SH-SY5Y (cell line): Measurements from ENCODE around the gene RAB11FIP4.

ENCODE experiments used
- GATA2 ChIP-seq: IDR thresholded peaks from 2 replicates; pipeline ENCODE4 v1.6.1; 2011; ENCODE audit warnings: mild to moderate bottlenecking, low read depth, low read length
- GATA3 ChIP-seq: IDR thresholded peaks from 2 replicates; pipeline ENCODE4 v1.6.1; 2011; ENCODE audit warnings: low read depth, mild to moderate bottlenecking, low read length, moderate library complexity

RAB11FIP4 gene

DNA sequence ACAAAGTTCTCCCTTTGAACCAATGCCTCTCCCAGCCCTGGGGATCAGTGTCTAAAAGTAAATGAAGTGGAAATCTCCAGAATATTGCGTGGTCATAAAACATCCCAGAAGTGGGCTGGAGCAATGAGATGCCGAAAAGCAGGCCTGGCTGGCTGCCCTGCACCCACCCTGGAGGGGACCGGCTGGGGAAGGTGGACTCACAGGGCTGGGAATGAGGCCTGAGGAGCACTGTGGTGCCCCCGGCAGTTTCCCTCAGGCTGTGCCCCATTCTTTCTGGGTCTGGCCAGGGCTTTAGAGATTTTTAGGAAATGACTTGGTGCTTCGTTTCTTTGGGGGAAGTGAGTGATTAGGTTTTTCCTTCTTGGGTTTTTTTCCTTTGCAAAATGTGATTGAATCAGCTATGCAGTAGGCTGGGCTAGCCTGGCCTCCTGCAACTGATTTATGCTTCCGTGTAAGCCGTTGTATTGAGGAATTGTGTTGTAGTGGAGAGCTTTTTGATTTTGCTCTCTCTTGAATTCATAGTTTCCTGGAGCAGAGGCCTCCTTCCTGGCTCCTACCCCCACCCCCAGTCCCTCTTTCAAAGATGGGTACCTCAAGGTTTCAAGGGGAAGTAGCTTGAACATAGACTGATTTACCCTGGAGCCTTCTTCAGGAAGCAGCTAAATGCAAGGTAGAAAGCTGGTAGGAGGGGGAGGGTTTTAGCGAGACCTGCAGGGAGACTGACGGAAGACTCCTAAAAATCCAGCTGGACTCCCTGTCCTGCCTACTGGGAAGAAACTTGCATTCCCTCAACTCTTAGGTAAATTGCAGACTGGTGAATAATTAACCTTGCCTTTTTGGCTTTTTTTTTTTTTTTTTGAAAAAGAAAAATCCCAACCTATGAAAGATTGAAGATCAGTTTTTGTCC lies 170.2 kb downstream of the RAB11FIP4 start:
- no peak for TF ChIP-seq GATA3
- TF ChIP-seq GATA2: no peak

DNA sequence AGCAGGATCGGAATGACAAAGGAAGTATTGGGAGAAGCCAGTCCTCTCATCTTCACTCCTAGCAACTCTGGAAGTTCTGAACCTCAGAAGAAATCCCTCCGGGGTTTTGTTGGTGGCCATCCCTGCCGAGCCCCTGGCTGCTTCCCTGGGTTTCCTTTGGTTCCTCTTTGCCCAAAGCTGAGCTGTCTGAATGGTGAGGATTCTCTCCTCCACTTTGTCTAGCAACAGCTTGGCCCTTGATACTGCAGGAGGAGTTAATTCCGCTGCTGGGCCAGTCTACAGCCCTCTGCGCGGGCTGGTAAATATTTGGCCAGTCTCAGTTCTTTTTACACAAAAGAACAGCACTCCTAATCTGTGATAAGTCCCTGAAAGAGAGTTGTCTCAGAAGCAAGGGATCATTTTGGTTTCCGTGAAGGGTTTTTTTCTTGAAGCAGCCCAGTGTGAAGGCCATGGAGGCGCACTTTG lies 170.9 kb downstream of the RAB11FIP4 start:
- TF ChIP-seq GATA3 (no peak), GATA2 (no peak)

DNA sequence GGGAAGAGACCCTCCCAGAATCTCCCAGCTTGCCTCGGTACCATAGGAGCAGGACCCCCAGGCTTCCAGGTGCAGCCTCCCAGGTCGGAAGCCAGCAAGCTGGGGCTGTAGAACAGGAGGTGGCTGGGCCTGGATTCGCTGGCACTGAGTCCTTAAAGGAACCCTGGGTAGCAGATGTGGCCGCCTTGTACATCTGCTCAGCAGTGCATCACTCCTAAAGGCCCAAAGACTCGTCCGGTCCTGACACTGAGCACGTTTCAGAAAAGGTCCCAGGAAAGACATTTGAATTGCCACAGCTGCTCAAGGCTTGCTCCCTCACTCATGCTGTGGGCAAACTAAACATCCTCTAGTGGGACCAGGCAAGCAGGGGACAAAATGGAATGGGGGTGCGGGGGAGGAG lies 172.8 kb downstream of the RAB11FIP4 start:
- no peak for TF ChIP-seq GATA3

DNA sequence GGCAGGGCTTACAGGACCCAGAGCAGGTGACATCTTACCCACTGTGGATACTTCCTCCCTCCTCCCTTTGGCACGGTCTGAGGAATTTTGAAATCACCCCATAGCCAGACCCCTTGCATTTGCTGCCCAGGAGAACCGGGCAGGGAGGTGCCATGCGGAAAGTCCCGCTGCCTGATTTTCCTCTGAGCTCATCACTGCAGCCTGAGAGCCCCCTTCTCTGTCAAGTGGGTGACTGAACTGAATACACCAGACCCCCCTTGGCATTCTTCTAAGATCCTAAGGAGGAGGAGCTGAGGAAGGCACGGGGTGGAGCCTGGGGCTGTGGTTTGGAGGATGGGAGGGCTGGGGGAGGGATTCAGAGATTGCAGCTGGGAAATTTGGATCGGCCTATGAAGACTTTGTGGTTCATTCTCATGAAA lies 173.4 kb downstream of the RAB11FIP4 start:
- TF ChIP-seq GATA3 (no peak), GATA2 (no peak)

DNA sequence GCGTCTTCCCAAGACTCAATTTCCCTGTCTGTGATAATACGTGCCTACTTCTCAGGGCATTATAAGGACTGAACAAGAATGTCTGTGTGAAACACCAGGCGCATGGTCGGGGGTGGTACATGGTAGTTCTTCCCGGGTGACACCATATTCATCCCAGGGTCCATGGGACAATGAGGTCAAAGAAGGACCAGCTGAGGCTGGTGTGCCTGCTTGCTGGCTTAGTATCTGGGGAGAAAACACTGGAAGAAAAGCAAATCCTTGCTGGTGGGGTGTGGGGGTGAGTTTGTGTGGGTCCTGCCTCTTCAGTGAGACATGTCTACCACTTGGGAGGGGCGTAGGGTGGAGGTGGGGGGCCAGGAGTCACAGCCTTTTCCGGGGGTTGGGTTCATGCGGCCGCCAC lies 174.2 kb downstream of the RAB11FIP4 start:
- TF ChIP-seq GATA3 (no peak), GATA2 (no peak)

DNA sequence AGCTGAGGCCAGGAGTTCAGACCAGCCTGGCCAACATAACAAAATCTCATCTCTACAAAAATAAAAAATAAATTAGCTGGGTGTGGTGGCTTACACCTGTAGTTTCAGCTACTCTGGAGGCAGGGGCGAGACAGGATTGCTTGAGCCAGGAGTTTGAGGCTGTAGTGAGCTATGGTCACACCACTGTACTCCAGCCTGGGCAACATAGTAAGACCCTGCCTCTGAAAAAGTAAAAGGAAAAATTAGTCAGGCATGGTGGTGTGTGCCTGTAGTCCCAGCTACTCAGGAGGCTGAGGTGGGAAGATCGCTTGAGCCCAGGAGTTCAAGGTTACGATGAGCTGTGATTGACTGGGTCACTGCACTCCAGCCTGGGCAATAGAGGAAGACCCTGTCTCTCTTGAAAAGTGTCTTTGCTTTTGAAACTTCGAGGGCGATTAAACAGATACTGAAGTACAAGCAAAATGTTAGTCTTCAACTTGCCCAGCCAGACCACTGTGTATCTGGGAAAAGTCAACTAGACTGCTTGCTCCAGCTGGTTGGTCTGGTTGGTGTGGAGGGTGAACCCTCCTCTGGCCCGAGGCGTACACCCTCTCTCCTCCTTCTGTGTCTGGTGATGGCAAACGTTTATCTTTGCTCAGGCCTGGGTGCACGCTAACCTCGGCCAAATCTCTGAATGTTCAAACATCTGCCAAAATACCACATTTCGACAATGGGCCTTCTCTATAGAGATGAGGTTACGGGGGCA lies 174.9 kb downstream of the RAB11FIP4 start:
- no peak for TF ChIP-seq GATA2
- TF ChIP-seq GATA3: no peak

DNA sequence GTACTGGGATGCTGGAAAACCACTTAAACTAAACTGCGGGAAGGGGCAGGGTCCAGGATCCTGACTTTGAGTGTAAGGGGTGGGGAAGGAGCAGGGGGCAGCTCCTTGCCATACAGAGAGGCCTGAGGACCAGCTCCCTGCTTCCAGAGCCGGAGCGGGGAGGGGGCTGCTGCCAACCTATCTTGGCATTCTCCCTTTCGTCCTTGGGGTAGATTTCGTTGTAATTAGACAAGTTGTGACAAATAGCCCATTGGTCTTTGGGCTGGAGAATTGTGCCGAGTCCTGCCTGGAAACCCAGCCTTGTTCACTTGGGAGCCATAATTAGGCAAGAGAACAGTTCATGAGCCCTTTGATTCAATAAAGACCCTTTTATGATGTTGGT lies 175.5 kb downstream of the RAB11FIP4 start:
- TF ChIP-seq GATA2: no peak
- TF ChIP-seq GATA3: no peak

DNA sequence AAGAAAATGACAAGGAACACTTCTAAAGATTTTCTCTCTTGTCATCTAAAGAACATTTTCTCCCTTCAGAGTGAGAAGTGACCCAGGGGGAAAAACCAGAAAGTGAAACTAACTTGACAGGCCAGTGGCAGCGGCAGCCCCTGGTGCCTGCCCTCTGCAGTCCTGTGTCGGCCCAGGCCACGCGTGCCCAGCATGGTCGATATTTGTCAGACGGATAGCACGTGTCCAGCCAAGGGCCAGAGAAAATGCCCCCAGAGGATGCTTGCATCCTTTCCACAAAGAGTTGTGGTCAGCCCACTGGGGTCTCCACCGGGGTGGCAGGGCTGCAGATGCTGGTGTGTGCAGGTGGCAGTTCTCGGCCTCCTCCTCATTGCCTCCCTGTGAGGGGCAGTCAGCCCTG lies 176.6 kb downstream of the RAB11FIP4 start:
- TF ChIP-seq GATA3 (no peak), GATA2 (no peak)

DNA sequence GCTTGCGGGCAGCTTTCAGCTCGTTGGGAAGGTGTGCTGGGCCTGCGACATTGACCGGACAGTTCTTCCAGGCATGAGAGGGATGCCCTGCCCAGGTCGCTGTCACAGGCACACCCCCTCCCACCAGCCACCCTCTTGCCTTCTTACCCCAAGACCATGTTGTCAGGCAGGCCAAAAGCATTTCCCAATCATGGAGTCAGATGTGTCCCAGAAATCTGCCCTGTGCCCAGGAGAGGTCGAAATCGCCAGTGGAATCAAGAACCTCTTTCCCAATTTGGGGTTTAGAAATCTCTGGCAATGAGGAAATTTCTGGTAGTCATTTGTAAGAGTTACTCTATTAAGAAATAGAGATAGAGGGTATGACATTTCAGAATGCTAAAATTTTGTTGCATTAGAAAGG lies 177.1 kb downstream of the RAB11FIP4 start:
- TF ChIP-seq GATA2 (no peak), GATA3 (no peak)

DNA sequence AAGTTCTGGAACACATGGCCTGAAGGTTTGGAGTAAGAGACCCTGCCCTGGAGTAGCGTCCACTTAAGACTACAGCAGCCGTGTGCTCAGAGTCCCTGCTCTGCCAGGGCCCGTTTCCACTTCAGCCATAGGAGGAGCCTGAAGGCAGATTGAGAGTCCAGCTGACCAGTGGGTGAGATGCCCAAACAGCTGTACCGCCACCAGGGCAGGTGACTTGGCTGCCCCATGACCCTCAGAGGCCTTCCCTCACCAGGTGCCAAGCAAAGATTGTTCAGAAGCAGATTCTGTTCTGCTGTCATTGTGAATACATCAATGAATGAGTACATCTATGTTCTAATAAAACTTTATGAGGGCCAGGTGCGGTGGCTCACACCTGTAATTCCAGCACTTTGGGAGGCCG lies 178.8 kb downstream of the RAB11FIP4 start:
- TF ChIP-seq GATA3: no peak
- TF ChIP-seq GATA2: no peak

DNA sequence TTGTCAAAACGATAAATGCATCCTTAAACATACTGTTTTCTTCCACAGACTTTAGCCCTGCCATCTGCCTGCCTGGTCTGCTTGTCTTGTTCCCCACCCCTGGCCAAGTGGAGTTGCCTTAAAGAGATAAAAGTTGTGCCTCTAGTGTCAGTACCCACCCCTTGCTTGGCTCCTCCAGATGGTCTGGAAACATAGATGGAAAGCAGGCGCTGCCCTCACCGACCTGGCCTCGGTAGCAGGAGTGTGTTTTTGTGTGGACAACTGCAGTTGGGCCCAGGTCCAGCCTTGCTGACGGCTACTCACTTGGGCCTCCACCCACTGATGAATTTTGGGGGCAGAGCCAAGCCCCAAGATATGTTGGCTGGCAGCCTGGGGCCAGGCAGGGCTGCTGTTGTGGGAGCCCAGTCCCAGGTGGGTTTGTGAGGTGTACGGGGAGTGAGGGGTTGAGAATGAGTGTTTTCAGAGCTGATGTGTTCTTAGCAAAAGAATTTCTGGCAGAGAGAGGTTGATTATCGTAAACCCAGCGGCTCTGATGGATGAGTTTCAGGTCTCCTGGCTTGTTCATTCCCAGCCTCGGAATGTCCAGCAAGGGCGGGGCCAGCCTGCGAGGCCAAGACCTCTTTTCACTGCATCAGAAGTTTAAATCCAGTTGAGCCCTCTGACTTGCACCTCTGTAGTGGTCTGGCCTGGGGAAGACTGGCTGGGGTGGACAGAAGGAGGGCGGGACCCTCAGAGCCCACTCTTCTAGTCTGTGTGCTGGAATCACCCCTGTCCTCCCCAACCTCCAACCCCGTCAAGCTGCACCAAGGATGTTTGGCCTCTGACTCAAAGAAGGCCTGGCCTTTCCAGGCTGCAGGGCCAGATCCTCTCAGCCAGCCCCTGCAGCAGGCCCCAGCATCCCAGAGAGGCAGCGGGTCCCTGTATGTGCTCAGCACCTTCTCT lies 179.7 kb downstream of the RAB11FIP4 start:
- TF ChIP-seq GATA2 (no peak), GATA3 (no peak)

DNA sequence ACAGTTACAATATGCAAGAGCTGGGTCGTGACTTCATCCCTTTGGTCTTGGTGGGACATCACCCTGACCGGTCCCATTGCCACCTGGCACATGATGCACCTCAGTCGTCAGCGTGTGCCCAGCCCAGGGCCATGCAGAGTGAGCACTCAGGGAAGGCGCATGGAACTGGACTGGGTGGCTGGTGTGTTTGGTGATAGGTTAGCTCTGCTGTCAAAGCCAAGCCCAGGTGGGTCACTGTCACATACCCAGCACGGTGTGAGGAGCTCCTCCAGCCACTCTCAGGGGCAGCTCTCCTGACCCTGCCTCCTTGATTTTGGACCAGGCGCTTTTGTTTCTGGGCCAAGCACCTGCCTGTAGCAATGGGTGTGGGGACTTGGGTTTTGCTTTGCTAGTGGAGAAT lies 180.9 kb downstream of the RAB11FIP4 start:
- no peak for TF ChIP-seq GATA2
- TF ChIP-seq GATA3: no peak

DNA sequence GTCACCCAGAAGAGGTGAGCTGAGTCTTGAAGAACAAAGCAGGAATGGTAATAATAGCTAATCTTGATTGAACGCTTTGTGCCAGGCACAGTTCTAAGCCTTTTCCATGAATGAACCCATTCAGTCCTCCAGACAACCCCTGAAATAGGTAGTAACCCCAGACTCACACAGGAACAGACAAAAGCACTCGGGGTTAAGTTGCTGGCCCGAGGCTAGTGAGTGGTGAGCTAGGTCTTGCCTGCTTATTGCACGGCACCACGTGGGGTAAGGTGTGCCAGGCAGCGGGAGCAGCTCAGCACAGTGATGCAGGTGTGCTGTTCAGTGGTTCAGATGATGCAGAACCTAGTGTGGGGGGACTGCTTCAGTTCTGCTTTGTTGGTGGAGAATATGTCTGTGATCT lies 181.6 kb downstream of the RAB11FIP4 start:
- no peak for TF ChIP-seq GATA3
- no peak for TF ChIP-seq GATA2

DNA sequence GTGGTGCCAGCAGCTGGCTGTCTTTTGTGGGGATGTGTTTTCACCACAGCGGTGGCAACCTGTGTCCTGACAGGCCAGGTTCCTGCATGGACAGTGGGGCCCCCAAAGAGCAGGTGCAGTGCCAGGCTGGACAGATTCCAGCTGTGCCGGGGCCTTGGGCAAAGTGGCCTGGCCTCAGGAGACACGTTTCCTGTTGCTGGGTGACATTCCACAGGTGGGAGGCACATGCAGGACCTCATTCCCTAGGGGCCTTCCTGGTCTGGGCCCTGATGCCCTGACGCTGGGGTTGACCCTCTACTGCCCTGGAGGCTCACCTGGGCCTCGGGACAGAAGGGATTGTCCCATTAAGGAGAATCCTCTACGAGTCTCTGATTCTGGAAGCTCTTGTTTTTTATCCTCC lies 182.4 kb downstream of the RAB11FIP4 start:
- TF ChIP-seq GATA3 (no peak), GATA2 (no peak)

DNA sequence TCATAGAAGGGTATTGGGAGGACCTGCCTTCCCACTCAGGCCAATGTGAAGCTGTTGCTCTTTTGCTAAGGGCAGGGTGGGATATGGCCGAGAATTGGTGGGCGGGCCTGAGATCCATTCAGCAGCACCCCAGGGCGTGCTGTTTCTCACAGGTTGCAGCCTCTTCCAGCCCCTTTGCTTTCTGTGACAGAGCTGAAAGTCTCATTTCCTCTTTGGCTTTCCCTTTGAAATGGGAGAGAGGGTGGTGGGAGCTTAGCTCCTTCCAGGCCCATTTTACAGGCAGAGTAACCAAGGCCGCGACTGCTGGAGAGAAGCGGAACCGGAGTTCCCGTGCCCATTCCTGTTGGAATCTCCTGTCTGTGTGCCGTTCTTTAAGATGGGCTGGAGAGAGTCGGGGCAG lies 183.0 kb downstream of the RAB11FIP4 start:
- TF ChIP-seq GATA3: no peak
- TF ChIP-seq GATA2: no peak
